HCT116 (cell line): ENCODE measurements around the gene PRAMEF2. TPM values are rescaled to one million over a fixed set of nuclear protein-coding genes. Genes with fewer than 3 reads are reported as not detected.
"Not testable (repeated sequence)": the region's sequence is repeated elsewhere in the genome, so short reads cannot be mapped to it uniquely, and the experiment has no call there.

Source experiments
- ATAC-seq: fragments of 200-7000 bp; cut with Tn5 transposase; 2 replicates; pipeline ENCODE4 v1.9.1; 2020; ENCODE audit warnings: mild to moderate bottlenecking, moderate library complexity
- BruUV-seq: library from RNA; stranded (reverse); fragments of 400-500 nt; replicated peaks from 2 replicates; lab custom pipeline; 2021; lab: Mats Ljungman, UMichigan
- CTCF ChIA-PET: fragments of 300-600 bp; sonication (Branson Sonifier 250); formaldehyde crosslinking; loops from one replicate; lab custom pipeline; 2021; ENCODE audit warnings: antibody characterized with exemption; lab: Charles Lee
- POLR2A ChIA-PET: fragments of 300-600, 350-600 bp; sonication (Branson Sonifier 250); formaldehyde crosslinking; loops from one replicate; lab custom pipeline; 2021; ENCODE audit warnings: antibody characterized with exemption; lab: Charles Lee
- RAD21 ChIA-PET, 2 experiments: fragments of 300-600 bp; sonication (Branson Sonifier 250); formaldehyde crosslinking; loops; one replicate each; lab custom pipeline; 2023; ENCODE audit warnings: low total read pairs in 2 of 2; ENCODE audit not compliant: uncharacterized antibody in 2 of 2, unreplicated experiment in 2 of 2, low non-redundant PET in 1 of 2; lab: Charles Lee
- DNase-seq: peaks from one replicate; pipeline ENCODE4 v3.0.0-alpha.2; 2010; ENCODE audit warnings: low read depth, low spot score
- H2AFZ ChIP-seq: fragments of 200-600 bp; shearing (Covaris generic), sonication (generic); 2 replicates; pipeline ENCODE4 v1.6.1; 2017; ENCODE audit warnings: low read depth, mixed run types, mixed read lengths, antibody characterized with exemption, low read length; ENCODE audit not compliant: poor library complexity, severe bottlenecking
- H3K27ac ChIP-seq: 2 replicates; pipeline ENCODE4 v1.5.1; 2012; ENCODE audit warnings: low read depth, low read length
- H3K27me3 ChIP-seq: fragments of 200-600 bp; sonication (generic); 2 replicates; pipeline ENCODE4 v1.6.1; 2016; ENCODE audit warnings: mixed run types, low read length, mixed read lengths; ENCODE audit not compliant: insufficient read depth
- H3K36me3 ChIP-seq, 2 experiments: fragments of 200-500 bp in 1 of 2; fragments of 200-600 bp in 1 of 2; sonication (Bioruptor generic) in 1 of 2; sonication (generic) in 1 of 2; 2 replicates each; pipeline versions ENCODE4 v1.5.1 to v1.6.1; 2014 to 2016; ENCODE audit warnings: low read length in 2 of 2, inconsistent platforms in 1 of 2, mixed read lengths in 1 of 2, mixed run types in 1 of 2; ENCODE audit not compliant: insufficient read depth in 2 of 2, control insufficient read depth in 1 of 2
- H3K4me1 ChIP-seq, 2 experiments: fragments of 200-600 bp in 1 of 2; sonication (generic) in 1 of 2; 2 replicates each; pipeline versions ENCODE4 v1.5.1 to v1.6.1; 2012 to 2017; ENCODE audit warnings: low read length in 2 of 2, inconsistent platforms in 1 of 2, mild to moderate bottlenecking in 1 of 2, mixed read lengths in 1 of 2, mixed run types in 1 of 2, moderate library complexity in 1 of 2; ENCODE audit not compliant: insufficient read depth in 2 of 2, control insufficient read depth in 1 of 2
- H3K4me2 ChIP-seq: fragments of 200-600 bp; sonication (generic); 2 replicates; pipeline ENCODE4 v1.6.1; 2017; ENCODE audit warnings: mixed run types, low read length, mixed read lengths
- H3K4me3 ChIP-seq, 2 experiments: fragments of 200-600 bp in 1 of 2; sonication (generic) in 1 of 2; replicated peaks in 1 of 2; 2 replicates each; pipeline ENCODE4 v1.5.1; 2011 to 2016; ENCODE audit warnings: low read length in 2 of 2, control low read depth in 1 of 2, low read depth in 1 of 2, mild to moderate bottlenecking in 1 of 2, mixed read lengths in 1 of 2, mixed run types in 1 of 2
- H3K79me2 ChIP-seq: fragments of 200-600 bp; sonication (generic); 2 replicates; pipeline ENCODE4 v1.6.1; 2017; ENCODE audit warnings: mild to moderate bottlenecking, mixed run types, low read length, moderate library complexity, mixed read lengths; ENCODE audit not compliant: insufficient read depth
- H3K9ac ChIP-seq: fragments of 200-600 bp; sonication (generic); 2 replicates; pipeline ENCODE4 v1.6.1; 2016; ENCODE audit warnings: low read length, mixed read lengths
- H3K9me2 ChIP-seq: fragments of 200-600 bp; sonication (generic), shearing (Covaris generic); 2 replicates; pipeline ENCODE4 v1.6.1; 2017; ENCODE audit warnings: mixed run types, mild to moderate bottlenecking, moderate library complexity; ENCODE audit not compliant: insufficient read depth
- H3K9me3 ChIP-seq, 2 experiments: fragments of 200-500 bp in 1 of 2; fragments of 200-600 bp in 1 of 2; sonication (Bioruptor generic) in 1 of 2; sonication (generic) in 1 of 2; 2 replicates each; pipeline ENCODE4 v1.6.1; 2014 to 2017; ENCODE audit warnings: low read length in 2 of 2, mixed read lengths in 2 of 2, inconsistent platforms in 1 of 2, low read depth in 1 of 2, mild to moderate bottlenecking in 1 of 2, mixed run types in 1 of 2, moderate library complexity in 1 of 2; ENCODE audit not compliant: control insufficient read depth in 1 of 2, insufficient read depth in 1 of 2
- H4K20me1 ChIP-seq: fragments of 200-600 bp; sonication (generic), shearing (Covaris generic); 2 replicates; pipeline ENCODE4 v1.6.1; 2017; ENCODE audit warnings: mixed run types, mild to moderate bottlenecking, moderate library complexity; ENCODE audit not compliant: insufficient read depth
- EZH2 ChIP-seq: fragments of 200-600 bp; sonication (generic); IDR thresholded peaks from 2 replicates; pipeline ENCODE4 v1.6.1; 2017; ENCODE audit warnings: antibody characterized with exemption, mixed run types
- FOSL1 ChIP-seq: IDR thresholded peaks from 2 replicates; pipeline ENCODE4 v1.6.1; 2012; ENCODE audit warnings: low read depth
- JUND ChIP-seq: IDR thresholded peaks from 2 replicates; pipeline ENCODE4 v1.6.1; 2012
- SIN3A ChIP-seq: IDR thresholded peaks from 2 replicates; pipeline ENCODE4 v1.6.1; 2012; ENCODE audit warnings: low read depth
- SP1 ChIP-seq: IDR thresholded peaks from 2 replicates; pipeline ENCODE4 v1.6.1; 2012; ENCODE audit warnings: low read depth
- intact Hi-C: fragments of 100-400 bp; cut with micrococcal nuclease; formaldehyde crosslinking; loops from 2 replicates; pipeline ENCODE4 v1.10.0; 2022
- total RNA-seq: library from RNA; stranded (reverse); gene quantifications from one replicate; pipeline ENCODE4 v1.2.1, GENCODE V29; 2021; ENCODE audit not compliant: unreplicated experiment
- TF ChIP-seq, protein P1 (sequence below): IDR thresholded peaks from 2 replicates; pipeline ENCODE4 v1.6.1; 2012

PRAMEF2 gene
- total RNA-seq, 1 experiment from 2014 or later: not detected

DNA sequence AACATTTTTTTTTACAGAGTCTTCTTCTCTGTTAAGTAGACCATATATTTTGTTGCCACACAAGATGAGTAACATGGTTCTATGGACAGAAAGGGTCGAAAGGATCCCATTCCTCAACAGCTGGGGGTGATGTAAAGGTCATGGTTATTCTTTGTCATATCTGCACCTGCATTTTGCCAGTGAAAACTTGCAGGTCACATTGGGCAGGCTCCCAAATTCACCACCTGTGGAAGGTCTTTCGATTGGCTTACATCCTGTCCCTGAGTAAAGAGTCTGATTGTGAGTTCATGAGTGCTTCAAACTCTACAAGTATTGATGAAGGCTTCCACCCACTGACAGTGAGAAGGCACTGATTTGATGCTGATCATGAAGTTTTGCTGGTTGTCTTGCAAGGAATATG lies 23.6 kb upstream of the PRAMEF2 start:
- H3K79me2 ChIP-seq, H3K9ac ChIP-seq, H3K27ac ChIP-seq, BruUV-seq, POLR2A ChIA-PET, H2AFZ ChIP-seq, DNase-seq, H3K36me3 ChIP-seq, ATAC-seq, RAD21 ChIA-PET, H3K27me3 ChIP-seq, H4K20me1 ChIP-seq, intact Hi-C loops, H3K4me3 ChIP-seq, H3K9me2 ChIP-seq, H3K4me2 ChIP-seq, H3K9me3 ChIP-seq, CTCF ChIA-PET, H3K4me1 ChIP-seq: not testable (repeated sequence)

DNA sequence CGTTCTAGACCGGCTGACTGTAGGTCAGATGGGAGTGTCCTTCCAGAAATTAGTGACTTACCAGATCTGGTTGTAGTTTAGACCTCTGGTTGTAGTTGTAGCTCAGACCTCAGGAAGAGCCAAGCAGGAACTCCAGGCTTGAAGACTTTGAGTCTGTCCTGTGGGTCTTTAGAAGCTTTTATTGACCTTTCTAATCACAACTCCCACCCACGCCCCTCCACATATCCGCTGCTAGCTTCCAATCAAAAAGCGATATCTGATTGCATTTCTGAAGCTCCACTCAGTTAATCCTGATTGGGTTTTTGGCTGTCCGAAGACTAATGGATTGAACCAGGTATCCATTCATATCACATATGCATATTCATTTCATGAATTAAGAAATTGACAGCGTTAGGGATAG lies 8.3 kb upstream of the PRAMEF2 start, which contains the start of gene HNRNPCL1:
HNRNPCL1 (minus strand) TSS at position 101 of the 400 bp plus-strand sequence. CDS start 431 bp downstream, outside the sequence.
- RAD21 ChIA-PET: not testable (repeated sequence)

DNA sequence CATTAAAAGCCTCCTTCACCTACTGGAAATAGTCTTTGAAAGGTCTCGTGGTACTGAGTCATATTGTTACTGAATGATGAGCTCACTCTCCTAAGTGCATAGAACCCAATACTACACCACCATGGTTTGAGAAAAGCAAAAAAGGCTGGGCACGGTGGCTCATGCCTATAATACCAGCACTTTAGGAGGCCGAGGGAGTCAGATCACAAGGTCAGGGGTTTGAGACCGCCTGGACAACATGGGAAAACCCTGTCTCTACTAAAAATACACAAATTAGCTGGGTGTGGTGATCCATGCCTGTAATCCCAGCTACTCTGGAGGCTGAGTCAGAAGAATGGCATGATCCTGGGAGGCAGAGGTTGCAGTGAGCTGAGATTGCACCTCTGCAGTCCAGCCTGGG lies 5.1 kb upstream of the PRAMEF2 start:
- H3K27me3 ChIP-seq: no peaks in the 10 kb centered on the region
- peaks cover 3 to 18% of the 10 kb centered on the region in 2 experiments; a peak in 3 of 4 replicates for H3K4me1 ChIP-seq
- peak; percentile 41 for DNase-seq
- peak overlapping the region; percentile 69 for H3K4me2 ChIP-seq
- peak overlapping the region in 1 of 2 experiments; percentile 26; a peak in 1 of 4 replicates for H3K4me3 ChIP-seq
- no peaks in the 10 kb centered on the region for H3K79me2 ChIP-seq
- H4K20me1 ChIP-seq: no peaks in the 10 kb centered on the region
- no peaks in the 10 kb centered on the region for H3K9me3 ChIP-seq
- CTCF ChIA-PET: no interaction called here
- peak overlapping the region; percentile 27; the same call in 1 of the 2 replicates for H3K27ac ChIP-seq
- intact Hi-C loops: no loop called here
- H3K9ac ChIP-seq: no peak overlapping the region
- RAD21 ChIA-PET: no interaction called here
- no peaks in the 10 kb centered on the region for H3K9me2 ChIP-seq
- POLR2A ChIA-PET: no interaction called here
- BruUV-seq: no TSS peak
- peak; percentile 57 for TF ChIP-seq JUND
- TF ChIP-seq FOSL1: peak; percentile 65; the same call in 1 of the 2 replicates
- TF ChIP-seq, protein P1, sequence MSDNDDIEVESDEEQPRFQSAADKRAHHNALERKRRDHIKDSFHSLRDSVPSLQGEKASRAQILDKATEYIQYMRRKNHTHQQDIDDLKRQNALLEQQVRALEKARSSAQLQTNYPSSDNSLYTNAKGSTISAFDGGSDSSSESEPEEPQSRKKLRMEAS: peak; percentile 27; the same call in 1 of the 2 replicates
- TF ChIP-seq EZH2: no peak
- 0 out of 2 replicates have a peak, but pooled peaks have one; percentile 15 for TF ChIP-seq SP1
- TF ChIP-seq SIN3A: no peak
- H2AFZ ChIP-seq: peak overlapping the region; percentile 57
- ATAC-seq: peak; percentile 88
- no peaks in the 10 kb centered on the region for H3K36me3 ChIP-seq

More for the DNA sequence above, 8.3 kb upstream of the PRAMEF2 start, which contains the start of gene HNRNPCL1:
- POLR2A ChIA-PET, H3K27me3 ChIP-seq, H3K4me3 ChIP-seq, ATAC-seq, H3K9me2 ChIP-seq, H3K36me3 ChIP-seq, H3K4me2 ChIP-seq, DNase-seq, H3K9ac ChIP-seq, CTCF ChIA-PET, intact Hi-C loops, H4K20me1 ChIP-seq, H2AFZ ChIP-seq, H3K27ac ChIP-seq, H3K79me2 ChIP-seq, BruUV-seq, H3K9me3 ChIP-seq: not testable (repeated sequence)
- H3K4me1 ChIP-seq: peaks cover 3 to 18% of the 10 kb centered on the region in 2 experiments; a peak in 3 of 4 replicates

DNA sequence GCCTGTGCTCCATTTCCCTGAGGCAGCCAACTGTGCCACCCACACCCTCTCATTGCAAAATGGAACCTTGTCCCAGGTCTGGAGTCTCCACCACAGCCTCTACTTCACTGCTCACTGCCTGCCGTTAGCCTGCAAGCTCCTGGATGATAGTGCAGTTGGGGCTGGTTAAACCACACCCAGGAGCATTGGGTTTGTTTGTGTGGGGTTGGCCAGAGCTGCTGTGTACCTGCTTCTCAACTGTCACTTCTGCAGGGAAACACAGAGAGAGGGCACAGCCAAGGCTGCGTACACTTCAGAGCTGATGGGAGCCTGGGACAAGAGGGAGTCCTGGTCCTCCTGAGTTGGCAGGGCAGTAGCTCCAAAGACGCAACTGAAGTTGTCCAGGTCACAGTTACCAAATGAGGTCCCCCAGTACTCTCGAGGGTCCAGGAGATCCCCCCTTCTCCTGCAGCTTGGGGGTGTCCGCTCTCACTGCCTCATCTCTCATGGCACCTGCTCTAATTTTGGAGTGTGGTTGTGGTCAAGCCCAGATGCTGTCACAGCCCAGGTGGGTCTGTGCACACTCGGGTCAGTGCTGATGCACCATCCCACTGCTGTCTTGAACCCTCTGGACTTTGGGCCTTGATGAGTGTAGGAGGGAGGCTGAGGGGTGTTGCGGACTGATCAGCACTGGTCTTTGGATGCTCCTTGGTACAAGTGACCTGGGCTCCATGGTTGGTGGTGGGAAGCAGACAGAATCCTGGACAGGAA lies 6.4 kb downstream of the PRAMEF2 start:
- H3K4me3 ChIP-seq, H2AFZ ChIP-seq, RAD21 ChIA-PET, POLR2A ChIA-PET, H3K9ac ChIP-seq, intact Hi-C loops, H3K4me1 ChIP-seq, CTCF ChIA-PET, H3K9me3 ChIP-seq, DNase-seq, ATAC-seq, H3K27ac ChIP-seq, H3K4me2 ChIP-seq, H3K9me2 ChIP-seq, H3K36me3 ChIP-seq, H4K20me1 ChIP-seq, BruUV-seq, H3K79me2 ChIP-seq, H3K27me3 ChIP-seq: not testable (repeated sequence)
